Cardiac muscle cell (in vitro differentiated cells and primary cell): ENCODE measurements around the gene MED12L. TPM values are rescaled to one million over a fixed set of nuclear protein-coding genes. Genes with fewer than 3 reads are reported as not detected.

Source experiments
- DNase-seq, 2 donors: peaks; one replicate each; pipeline versions ENCODE4 v3.0.0 to v3.0.0-alpha.2; 2010 to 2017; ENCODE audit warnings: low read depth in 1 of 2, low spot score in 1 of 2
- H3K27ac ChIP-seq: fragments of 200-600 bp; sonication (generic); 2 replicates; pipeline ENCODE4 v1.5.1; 2016
- H3K27me3 ChIP-seq: fragments of 200-600 bp; sonication (generic); 2 replicates; pipeline ENCODE4 v1.6.0; 2016; ENCODE audit warnings: control low read depth
- H3K36me3 ChIP-seq: fragments of 200-600 bp; sonication (generic); 2 replicates; pipeline ENCODE4 v1.5.1; 2016; ENCODE audit warnings: control low read depth
- H3K4me1 ChIP-seq: fragments of 200-600 bp; sonication (generic); 2 replicates; pipeline ENCODE4 v1.8.1; 2017; ENCODE audit warnings: low read depth, mild to moderate bottlenecking, mixed run types
- H3K4me3 ChIP-seq: fragments of 200-600 bp; sonication (generic); 2 replicates; pipeline ENCODE4 v1.5.1; 2016; ENCODE audit warnings: mild to moderate bottlenecking
- H3K9me3 ChIP-seq: fragments of 200-600 bp; sonication (generic); 2 replicates; pipeline ENCODE4 v1.5.1; 2017; ENCODE audit warnings: low read depth, mild to moderate bottlenecking, control low read depth
- polyA plus RNA-seq: library from polyadenylated mRNA; unstranded; fragments of >200 nt; fragmentation: Nextera tagmentation; extraction: Ambion mirVana; gene quantifications from 2 replicates; pipeline ENCODE4 v1.2.1, GENCODE V29; 2016
- total RNA-seq: library from RNA; depleted of rRNA; stranded (reverse); fragments of >200 nt; gene quantifications from 2 replicates; pipeline ENCODE4 v1.2.3, GENCODE V29; 2016
- TF ChIP-seq, protein P1 (sequence below): IDR thresholded peaks from 2 replicates; pipeline ENCODE4 v1.5.1; 2012; ENCODE audit warnings: low read depth, mild to moderate bottlenecking, low read length

Gene MED12L
- total and polyA plus RNA-seq, 2 experiments from 2014 or later = 1.9 to 6.9 TPM

DNA sequence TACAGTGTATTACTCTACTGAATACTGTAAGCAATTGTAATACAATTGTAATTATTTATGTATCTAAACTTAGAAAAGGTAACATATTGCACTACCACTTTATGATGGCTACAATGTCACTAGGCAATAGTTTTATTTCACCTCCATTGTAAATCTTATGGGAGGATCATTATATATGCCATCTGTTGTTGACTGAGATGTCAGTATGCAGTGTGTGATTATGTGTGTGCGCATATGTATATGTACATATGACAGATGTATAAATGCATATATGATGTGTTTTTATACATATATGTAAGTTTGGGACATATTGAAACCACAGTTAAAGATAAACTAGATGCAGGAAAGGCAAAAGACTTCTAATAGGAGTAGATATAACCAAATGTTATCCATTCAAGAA is 366.9 kb downstream of the MED12L start:
- no peak overlapping the region for H3K27ac ChIP-seq
- H3K4me3 ChIP-seq = no peak overlapping the region
- no peaks in the 10 kb centered on the region for H3K36me3 ChIP-seq
- H3K4me1 ChIP-seq = no peaks in the 10 kb centered on the region
- TF ChIP-seq, protein P1, sequence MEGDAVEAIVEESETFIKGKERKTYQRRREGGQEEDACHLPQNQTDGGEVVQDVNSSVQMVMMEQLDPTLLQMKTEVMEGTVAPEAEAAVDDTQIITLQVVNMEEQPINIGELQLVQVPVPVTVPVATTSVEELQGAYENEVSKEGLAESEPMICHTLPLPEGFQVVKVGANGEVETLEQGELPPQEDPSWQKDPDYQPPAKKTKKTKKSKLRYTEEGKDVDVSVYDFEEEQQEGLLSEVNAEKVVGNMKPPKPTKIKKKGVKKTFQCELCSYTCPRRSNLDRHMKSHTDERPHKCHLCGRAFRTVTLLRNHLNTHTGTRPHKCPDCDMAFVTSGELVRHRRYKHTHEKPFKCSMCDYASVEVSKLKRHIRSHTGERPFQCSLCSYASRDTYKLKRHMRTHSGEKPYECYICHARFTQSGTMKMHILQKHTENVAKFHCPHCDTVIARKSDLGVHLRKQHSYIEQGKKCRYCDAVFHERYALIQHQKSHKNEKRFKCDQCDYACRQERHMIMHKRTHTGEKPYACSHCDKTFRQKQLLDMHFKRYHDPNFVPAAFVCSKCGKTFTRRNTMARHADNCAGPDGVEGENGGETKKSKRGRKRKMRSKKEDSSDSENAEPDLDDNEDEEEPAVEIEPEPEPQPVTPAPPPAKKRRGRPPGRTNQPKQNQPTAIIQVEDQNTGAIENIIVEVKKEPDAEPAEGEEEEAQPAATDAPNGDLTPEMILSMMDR = no peak
- H3K9me3 ChIP-seq = no peaks in the 10 kb centered on the region
- no peak for DNase-seq
- no peaks in the 10 kb centered on the region for H3K27me3 ChIP-seq

DNA sequence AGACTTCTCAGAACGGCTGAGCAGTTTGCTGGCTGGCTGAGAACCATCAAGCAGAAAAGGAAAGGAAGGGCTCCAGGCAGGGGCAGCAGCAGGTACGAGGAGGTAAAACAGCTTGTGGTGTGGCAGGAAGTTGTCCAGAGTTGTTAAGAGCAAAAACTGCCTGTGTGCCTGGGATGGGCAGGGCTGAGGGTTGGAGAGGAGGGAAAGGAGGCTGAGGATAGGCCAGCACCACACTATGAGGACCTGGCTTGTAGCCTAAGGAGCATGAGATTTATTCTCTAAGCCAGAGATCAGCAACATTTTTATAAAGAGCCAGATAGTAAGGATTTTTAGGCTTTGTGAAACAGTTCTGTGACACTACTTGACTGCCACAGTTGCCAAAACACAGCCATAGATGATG is 367.4 kb downstream of the MED12L start:
- no peaks in the 10 kb centered on the region for H3K4me1 ChIP-seq
- DNase-seq = no peak
- no peaks in the 10 kb centered on the region for H3K9me3 ChIP-seq
- no peak overlapping the region for H3K27ac ChIP-seq
- no peak overlapping the region for H3K4me3 ChIP-seq
- H3K36me3 ChIP-seq = no peaks in the 10 kb centered on the region
- TF ChIP-seq, protein P1 = no peak
- no peaks in the 10 kb centered on the region for H3K27me3 ChIP-seq

DNA sequence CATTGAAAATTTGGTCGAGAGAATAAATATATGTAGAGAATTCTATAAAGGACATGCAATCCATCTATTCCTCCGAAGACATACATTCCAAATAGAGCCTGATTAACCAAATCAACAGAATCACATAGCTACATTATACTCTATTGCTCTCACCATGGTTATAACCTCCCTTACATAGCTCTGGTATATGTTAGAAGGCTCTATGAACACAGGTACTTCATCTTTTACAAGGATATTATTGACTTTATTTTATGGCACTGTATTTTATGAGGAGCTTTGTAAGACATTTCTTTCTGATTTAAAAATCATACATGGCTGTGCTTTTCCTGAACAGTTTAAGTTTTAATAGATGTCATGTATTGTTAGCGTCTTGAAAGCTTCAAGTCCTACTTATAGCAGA is 370.6 kb downstream of the MED12L start:
- Histone ChIP-seq H3K27ac (no peak overlapping the region), H3K9me3 (no peaks in the 10 kb centered on the region), H3K4me1 (no peaks in the 10 kb centered on the region), H3K36me3 (no peaks in the 10 kb centered on the region), H3K4me3 (no peak overlapping the region), H3K27me3 (peaks cover 18% of the 10 kb centered on the region)
- TF ChIP-seq, protein P1 = no peak
- no peak for DNase-seq

DNA sequence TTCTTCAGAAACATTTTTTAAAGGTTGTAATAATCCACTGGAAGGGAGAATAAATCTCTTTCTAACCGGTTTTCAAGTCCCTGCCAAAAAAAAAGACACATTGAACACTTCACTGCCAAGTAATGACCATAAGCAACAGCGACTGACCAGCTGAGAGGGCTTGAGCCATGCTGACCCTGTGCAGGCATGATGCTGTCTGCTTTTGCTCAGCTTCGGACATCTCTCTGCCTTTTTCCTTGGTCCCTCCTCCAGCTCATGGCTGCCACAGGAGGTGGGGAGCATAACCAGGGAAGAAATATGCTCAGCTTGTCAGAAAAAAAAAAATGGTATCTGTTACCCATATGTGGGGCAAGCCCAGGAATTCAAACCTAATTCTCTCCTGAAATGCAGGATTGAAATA is 373.9 kb downstream of the MED12L start:
- Histone ChIP-seq H3K27me3 (peaks cover 40% of the 10 kb centered on the region), H3K4me3 (no peak overlapping the region), H3K4me1 (no peaks in the 10 kb centered on the region), H3K9me3 (no peaks in the 10 kb centered on the region), H3K36me3 (no peaks in the 10 kb centered on the region), H3K27ac (no peak overlapping the region)
- TF ChIP-seq, protein P1 = no peak
- peak in 1 of 2 donors; percentile 25 for DNase-seq

DNA sequence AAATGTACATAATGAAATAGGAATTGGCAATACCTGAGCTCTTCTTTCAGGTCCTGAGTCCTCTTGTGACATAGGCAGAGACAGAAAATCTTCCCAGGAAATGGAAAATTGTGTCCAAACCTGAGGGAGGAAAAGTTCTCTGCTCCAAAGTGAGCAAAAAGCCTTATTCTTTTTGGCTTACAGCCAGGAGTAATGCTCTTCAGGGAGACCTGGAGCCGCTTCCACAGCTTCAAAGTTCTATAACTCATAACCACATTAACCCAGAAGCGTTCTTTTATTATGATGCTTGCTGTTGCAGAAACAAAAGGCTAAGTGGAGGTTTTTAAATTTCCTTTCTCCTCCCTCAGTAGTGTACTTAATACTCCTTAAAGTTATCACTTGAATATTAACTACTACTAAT is 374.8 kb downstream of the MED12L start:
- H3K27ac ChIP-seq = no peak overlapping the region
- DNase-seq = peak in 1 of 2 donors; percentile 29
- TF ChIP-seq, protein P1 = no peak
- no peaks in the 10 kb centered on the region for H3K9me3 ChIP-seq
- peak overlapping the region; percentile 31 for H3K4me3 ChIP-seq
- H3K36me3 ChIP-seq = no peaks in the 10 kb centered on the region
- H3K4me1 ChIP-seq = no peaks in the 10 kb centered on the region
- H3K27me3 ChIP-seq = peaks cover 42% of the 10 kb centered on the region
